Stimulated activated CD4-positive, alpha-beta T cell treated with anti-CD3 and anti-CD28 coated beads, TNF-alpha, amount 100 ng/mL, for 48 hours (primary cell): Measurements from ENCODE around the gene PHACTR3.

ENCODE experiments used
- DNase-seq, 3 donors: peaks; one replicate each; pipeline ENCODE4 v3.0.0-alpha.2; 2020; ENCODE audit warnings: low read depth in 3 of 3

The PHACTR3 gene

DNA sequence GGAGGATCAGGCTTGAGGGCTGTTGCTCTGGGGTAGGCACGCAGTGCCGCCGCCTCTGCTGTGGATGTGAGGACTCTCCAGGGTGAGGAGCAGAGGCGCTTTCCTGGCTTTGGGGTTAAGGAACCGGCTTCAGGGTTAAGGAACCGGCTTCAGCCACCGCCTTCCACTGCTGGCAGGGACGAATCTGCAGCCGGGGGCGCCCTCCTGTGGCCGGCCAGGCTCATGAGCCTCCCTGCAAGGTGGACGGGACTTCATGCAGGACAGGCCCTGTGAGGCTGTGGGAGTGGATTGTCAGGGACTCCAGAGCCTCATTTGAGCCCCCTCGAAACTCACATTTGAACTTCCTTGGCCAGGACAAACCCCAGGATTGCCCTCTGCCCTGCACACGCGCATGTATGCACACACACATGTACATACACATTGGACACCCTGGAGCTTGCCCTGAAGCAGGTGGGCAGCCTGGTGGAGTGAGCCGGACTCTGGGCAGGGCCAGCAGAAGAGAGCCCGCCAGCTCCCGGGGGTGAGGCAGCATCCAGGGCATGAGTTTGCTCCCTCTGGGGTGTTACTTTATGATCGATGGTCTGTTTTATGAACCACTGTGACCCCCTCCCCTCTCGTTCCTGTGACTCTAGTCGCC is 146.9 kb downstream of the PHACTR3 start:
- DNase-seq: peak; percentile 15 to 30 (median 25)

DNA sequence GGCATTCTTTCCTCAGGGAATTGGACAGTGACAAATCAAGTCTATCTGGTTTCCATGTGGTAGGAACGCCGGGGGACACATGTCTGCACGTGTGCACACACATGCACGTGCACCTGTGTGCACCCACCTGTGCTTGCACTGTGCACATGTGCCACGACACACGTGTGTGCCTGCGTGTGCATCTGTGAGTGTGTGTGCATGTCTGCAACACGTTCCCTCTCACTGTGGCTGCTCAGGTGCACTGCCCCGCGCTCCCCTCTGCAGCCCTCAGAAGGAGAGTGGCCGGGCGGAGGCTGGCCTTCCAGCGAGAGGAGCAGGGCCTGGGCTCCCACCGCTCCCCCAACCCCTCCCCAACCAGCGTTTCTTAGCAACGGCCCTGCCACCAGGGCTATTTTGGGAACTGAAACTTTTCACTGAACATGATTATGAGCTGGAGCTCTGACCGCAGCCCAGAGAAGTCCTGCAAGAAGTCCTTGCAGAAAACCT is 147.8 kb downstream of the PHACTR3 start:
- no peak for DNase-seq

DNA sequence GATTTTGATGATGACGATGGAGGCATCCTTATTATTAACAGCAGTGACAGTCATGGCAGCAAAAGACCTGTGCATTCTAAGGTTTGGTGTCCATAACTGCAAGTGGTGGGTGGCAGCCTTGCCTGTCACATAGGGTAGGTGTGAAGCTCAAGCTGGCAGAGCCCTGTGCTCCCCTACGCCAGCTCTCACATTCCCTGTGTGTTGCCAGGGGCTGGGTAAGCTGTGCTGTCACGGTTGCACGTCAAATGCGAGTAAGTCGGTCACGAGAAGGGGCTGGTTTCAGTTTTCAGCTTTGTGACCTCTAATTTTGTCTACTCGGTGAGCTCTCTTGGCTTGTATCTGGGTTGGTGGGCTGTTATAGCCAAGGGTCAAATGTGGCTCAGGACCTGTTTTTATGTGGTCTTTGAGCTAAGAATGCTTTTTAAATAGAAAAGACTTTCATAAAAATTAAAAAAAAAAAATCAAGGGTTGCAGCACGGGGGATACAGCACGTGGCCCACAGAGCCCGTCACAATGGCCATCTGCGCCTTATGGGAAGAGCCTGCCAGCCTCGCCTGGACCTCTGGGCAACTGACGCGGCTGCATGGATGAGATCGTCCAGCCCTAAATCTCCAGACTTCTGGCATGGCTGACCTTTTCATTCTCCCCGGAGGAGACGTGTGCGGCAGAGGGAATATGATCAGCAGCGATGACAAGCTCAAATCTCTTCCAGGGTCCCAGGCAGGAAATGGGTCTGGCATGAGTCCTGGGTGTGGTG is 148.5 kb downstream of the PHACTR3 start:
- no peak for DNase-seq

DNA sequence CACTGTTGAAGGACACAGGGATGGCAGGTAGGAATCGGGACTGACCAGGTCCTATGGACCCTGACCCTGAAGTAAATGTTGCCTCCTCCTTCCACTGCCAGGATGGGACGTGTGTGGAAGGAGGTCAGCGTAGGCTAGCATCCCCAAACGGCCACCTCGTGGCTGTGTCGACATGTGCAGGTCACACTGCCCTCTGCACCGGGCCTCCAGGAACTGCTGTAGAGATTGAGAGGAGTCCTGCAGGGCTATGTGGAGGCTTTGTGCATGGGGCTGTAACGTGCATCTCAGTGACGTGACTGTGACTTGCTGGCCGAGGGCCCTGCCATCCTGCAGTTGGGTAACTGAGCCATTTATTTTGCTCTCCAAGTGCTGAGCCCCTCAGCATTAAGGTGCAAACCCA is 149.5 kb downstream of the PHACTR3 start:
- DNase-seq: no peak

GRCh38 chr20:59754551-59754950 is 150.2 kb downstream of the PHACTR3 start:
- DNase-seq: no peak

GRCh38 chr20:59756241-59756640 is 151.9 kb downstream of the PHACTR3 start:
- DNase-seq: no peak

DNA sequence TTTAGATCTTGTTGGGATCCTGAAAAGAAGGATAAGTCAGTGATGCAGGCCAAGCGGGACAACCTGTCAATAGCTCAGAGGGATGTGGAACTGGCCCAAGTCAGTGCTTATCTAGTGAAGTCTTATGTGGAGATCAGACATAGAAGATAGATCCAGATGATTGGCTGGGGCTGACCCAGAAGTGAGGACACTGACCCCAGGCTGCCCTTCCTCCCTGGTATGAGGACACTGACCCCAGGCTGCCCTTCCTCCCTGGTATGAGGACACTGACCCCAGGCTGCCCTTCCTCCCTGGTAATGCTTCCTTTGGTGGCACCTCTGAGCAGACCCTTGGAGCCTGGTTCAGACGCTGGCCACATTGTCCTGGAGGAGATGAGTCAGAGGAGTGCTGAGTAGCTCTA is 159.7 kb downstream of the PHACTR3 start:
- DNase-seq: no peak

DNA sequence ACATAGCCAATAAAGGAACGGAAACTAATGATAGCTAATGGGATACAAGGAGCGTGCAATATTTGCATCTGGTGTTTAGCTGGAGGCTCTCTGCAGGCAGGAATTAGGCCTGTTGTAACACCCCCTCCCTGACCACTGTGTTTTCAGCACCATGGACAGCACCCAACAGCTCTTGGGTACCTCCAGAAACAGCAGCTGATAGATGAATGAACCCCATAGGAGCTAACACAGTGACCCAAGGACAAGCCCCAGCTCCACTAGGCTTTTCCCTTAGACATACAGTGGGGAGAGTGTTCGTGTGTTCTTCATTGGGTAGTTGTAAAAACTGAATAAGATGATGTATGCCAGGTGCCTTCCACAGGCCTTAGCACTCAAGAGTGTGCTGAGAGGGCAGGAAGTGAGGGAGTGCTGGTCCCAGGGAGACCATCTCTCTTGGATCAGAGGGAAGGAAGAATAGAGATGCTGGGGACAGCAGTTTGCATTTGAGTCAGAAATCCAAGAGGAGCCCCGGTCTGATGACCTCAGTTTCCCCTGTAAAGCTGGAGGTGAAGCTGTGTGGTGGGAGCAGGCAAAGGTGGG is 161.3 kb downstream of the PHACTR3 start:
- DNase-seq: no peak

DNA sequence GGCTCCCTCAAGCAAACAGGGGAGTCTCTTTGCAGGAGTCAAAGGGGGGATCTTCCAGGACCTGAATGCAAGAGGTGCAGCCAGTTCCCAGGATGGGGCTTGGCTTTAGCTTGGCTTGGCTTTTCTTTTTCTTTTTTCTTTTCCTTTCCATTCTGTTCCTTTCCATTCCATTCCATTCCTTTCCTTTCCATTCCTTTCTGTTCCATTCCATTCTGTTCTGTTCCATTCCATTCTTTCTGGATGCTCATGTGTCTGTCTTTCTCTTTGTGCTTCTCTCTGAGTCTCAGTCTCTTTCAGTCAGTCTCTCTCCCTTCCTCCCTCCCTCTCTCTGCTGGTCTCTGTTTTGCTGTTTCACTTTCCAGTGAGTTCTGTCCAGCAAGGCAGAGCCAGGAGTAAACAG is 163.3 kb downstream of the PHACTR3 start:
- no peak for DNase-seq

DNA sequence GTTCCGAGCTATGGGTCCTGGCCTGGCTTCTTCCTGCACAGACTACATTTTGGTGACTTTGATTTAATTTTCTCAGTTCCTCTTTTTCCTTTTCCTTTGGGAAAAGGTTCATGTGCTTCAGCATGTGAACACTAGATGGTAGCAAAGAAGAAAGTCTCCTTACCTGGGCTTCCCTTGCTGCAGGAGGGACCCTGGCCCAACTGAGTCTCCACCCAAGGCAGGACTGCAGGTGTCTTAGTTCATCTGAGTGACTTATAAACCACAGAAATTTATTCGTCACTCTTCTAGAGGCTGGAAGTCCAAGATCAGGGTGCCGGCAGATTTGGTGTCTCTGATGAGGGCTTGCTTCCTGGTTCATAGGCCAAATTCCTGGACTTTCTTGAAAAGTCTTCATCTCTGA is 165.9 kb downstream of the PHACTR3 start:
- DNase-seq: no peak

DNA sequence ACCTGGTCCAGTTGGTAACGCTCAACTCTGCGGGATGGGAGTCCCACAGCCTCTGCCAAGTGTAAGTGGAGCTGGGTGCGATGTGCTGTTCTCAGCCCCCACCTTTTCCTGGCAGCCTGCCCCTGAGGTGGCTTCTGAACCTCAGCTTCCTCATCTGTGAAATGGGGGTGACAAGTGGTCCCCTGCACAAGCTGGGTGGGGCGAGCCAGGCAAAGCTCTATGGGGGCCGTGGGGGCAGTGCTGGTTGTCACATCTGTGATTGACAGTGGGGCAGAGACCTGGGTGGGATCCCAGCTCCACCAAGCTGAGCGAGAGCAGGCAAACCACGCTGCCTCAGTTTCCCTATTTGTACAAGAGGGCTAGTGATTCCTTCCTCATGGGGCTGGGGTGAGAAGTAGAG is 166.5 kb downstream of the PHACTR3 start:
- DNase-seq: no peak

- no peak for DNase-seq
These were observed 167.4 kb downstream of the PHACTR3 start for GRCh38 chr20:59771506-59772372.

DNA sequence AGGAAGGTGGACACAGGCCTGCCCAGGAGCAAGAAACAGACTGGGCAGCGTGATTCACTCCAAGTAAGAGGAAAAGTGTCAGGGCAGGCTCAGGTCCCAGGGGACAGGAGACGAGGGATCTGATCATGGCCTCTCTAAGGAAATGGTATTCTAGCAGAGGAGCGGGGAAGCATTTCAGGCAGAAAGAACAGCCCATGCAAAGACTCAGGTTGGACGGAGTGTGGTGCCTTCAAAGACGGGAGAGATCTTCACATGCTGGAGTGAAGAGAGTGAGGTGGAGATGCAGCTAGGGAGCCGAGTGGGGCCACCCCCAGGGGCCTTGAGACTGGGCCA is 168.0 kb downstream of the PHACTR3 start:
- no peak for DNase-seq

DNA sequence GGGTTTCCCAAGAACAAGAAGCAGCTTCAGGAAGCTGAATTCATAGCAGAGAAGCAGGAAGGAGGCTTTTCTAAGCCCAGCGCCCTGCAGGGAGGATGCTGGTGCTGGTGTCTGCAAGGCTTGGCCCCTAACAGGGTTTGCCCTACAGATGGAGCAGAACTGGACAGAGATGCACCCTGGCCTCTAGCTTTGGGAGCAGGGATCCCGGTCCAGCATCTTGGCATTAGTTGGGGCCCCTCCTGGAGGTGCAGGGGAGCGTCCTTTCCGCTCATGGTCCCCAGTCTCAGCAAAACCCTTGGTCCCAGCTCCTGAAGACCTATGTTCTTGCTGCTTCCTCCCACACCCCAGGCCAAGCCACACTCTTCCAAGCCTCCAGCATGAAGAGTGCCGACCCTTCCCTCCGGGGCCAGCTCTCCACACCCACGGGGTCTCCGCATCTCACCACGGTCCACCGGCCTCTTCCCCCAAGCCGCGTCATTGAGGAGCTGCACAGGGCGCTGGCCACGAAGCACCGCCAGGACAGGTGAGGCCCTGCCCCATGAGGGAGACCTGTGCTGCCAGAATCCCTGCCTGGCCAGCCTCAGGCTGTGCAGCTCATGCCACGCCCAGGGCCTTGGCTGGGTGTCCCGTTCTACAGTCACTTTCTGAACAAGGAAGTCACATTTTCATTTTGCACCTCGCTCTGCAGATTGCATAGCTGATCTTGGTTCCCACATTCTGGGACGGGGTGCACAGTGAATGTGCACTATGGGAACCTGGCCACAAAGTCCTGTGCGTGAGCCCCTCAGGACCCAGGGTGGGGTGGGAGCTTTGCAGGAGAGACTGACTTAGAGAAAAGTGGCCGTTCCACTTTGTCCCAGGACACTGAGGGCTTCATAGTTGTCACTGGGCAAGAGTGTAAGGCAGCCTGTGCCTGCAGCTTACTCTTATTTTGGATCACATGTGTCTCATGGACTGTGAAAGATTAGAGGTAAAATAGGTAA is 168.9 kb downstream of the PHACTR3 start:
- no peak for DNase-seq

- DNase-seq: no peak
These were observed 169.9 kb downstream of the PHACTR3 start for GRCh38 chr20:59774204-59774641.

DNA sequence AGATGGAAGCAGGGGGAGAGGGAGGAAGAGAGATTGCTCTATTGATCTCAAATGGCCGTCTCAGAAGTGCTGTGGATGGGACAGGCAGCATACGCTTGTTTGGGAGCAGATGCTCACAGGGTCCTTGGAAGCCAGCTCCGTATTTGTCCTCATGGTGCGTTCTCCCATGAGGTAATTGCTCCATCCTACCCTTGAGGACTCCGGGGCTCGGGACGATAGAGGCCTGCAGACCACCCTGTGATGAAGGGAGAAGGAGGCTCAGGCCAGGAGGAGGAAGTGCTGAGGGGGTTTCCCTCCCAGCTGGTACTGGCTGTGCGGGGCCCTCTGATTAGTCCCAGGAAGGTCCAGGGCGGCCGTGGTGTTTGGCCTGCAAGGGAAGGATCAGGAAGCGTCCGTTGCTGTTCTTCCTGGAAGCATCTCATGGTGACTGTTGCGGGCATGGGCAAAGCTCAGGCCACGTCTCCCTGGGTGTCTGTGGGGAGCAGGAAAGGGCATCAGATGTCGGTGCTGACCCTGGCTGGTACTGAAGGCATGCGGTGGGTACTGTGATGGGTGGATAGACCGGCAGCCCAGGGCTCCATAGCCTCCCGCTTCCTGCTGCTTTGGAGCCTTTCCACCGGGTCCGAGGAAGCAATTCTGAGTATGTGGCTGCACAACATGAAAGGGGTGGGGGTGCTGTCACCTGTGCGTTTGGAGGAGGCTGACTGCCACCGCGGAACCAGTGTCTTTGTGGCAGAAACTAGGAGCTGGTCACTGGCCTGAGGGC is 170.8 kb downstream of the PHACTR3 start:
- no peak for DNase-seq

DNA sequence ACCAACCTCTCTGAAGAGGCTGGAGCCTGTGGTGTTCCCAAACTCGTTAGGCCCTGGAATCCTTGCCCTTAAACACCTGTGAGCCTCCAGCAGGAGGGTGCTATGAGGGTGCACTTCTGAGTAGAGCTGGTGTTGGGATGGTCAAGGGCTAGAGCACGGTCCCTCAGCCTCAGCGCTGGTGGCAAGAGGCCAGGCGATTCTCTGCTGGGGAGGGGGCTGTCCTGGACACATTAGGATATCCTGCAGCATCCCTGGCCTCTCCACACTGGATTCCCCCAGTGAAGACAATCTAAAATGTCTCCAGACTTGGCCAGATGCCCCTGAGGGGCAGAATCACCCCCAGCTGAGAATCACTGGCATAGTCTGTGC is 171.3 kb downstream of the PHACTR3 start:
- no peak for DNase-seq

- DNase-seq: no peak
These were observed 171.8 kb downstream of the PHACTR3 start for GRCh38 chr20:59776059-59776603.

DNA sequence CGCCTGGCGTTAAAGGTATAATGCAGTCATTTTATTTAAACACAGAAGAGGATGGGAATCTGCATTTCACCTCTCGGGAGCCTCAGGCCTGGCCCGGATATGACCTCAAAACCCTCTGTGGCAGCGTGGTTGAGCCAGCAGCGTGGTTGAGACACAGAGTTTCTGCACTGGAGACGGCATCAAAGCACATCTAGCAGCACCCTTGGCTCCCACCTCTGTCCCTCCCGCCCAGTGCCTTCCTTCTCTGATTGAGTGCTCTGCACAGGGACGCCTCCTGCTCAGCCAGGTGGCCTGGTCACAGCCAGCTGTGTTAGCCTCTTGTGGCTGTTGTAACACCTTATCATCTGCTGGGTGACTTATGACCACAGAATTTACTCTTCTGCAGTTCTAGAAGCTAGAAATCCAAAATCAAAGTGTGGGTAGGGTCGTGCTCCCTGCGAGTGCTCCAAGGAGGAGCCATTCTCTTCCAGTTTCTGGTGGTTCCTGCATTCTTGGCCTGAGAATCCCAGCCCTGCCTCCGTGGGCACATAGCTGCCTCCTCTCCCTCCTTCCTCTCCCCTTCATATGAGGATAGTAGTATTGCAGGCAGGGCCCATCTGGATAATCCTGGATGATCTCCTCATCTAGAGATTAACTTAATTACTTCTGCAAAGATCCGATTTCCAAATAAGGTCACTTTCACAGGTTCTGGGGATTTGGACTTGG is 172.4 kb downstream of the PHACTR3 start:
- DNase-seq: no peak
